ENCODE data around the gene MOB3A.
"Not testable (repeated sequence)": the region's sequence is repeated elsewhere in the genome, so short reads cannot be mapped to it uniquely, and the experiment has no call there.

MOB3A gene

GRCh38 chr19:2096034-2096479, at the start of gene MOB3A:
MOB3A (minus strand) TSS chr19:2096326; CDS start chr19:2078560, 17,766 bp downstream.
- peak; percentile 77 for DNase-seq

- DNase-seq, result no peak
These were observed 49.7 kb upstream of the MOB3A start for GRCh38 chr19:2145831-2146241.

- DNase-seq, result no peak
These were observed 48.1 kb upstream of the MOB3A start for GRCh38 chr19:2144190-2144589.

- DNase-seq, result no peak
These were observed 46.2 kb upstream of the MOB3A start for GRCh38 chr19:2142173-2142829.

- no peak for DNase-seq
These were observed 44.0 kb upstream of the MOB3A start for GRCh38 chr19:2140138-2140569.

GRCh38 chr19:2139385-2140137, 43.4 kb upstream of the MOB3A start:
- no peak for DNase-seq

GRCh38 chr19:2138061-2138728, 42.1 kb upstream of the MOB3A start:
- no peak for DNase-seq

- no peak for DNase-seq
These were observed 40.7 kb upstream of the MOB3A start for GRCh38 chr19:2136796-2137195.

- DNase-seq, result no peak
These were observed 39.6 kb upstream of the MOB3A start for GRCh38 chr19:2135474-2136402.

- no peak for DNase-seq
These were observed 36.8 kb upstream of the MOB3A start for GRCh38 chr19:2132731-2133490.

GRCh38 chr19:2132191-2132590, 36.1 kb upstream of the MOB3A start:
- no peak for DNase-seq

- not testable (repeated sequence) for DNase-seq
These were observed 35.2 kb upstream of the MOB3A start for GRCh38 chr19:2131012-2131975.

- DNase-seq, result no peak
These were observed 34.0 kb upstream of the MOB3A start for GRCh38 chr19:2129892-2130770.

GRCh38 chr19:2129486-2129885, 33.4 kb upstream of the MOB3A start:
- no peak for DNase-seq

- no peak for DNase-seq
These were observed 32.9 kb upstream of the MOB3A start for GRCh38 chr19:2129022-2129421.

- DNase-seq, result not testable (repeated sequence)
These were observed 32.1 kb upstream of the MOB3A start for GRCh38 chr19:2128252-2128651.

- DNase-seq, result no peak
These were observed 31.6 kb upstream of the MOB3A start for GRCh38 chr19:2127758-2128157.

GRCh38 chr19:2126879-2127518, 30.9 kb upstream of the MOB3A start:
- no peak for DNase-seq
